Duodenal mucosa (tissue), 2 donors: ENCODE measurements around the gene KDM4C.
"Not testable (repeated sequence)": the region's sequence is repeated elsewhere in the genome, so short reads cannot be mapped to it uniquely, and the experiment has no call there.

Source experiments
- H3K27ac ChIP-seq: one replicate; pipeline ENCODE4 v1.7.0; 2013; ENCODE audit warnings: low read depth, low read length
- H3K27me3 ChIP-seq, 2 donors: one replicate each; pipeline ENCODE4 v1.7.0; 2013; ENCODE audit warnings: low read length in 2 of 2, control low read depth in 1 of 2; ENCODE audit not compliant: insufficient read depth in 2 of 2, control insufficient read depth in 1 of 2
- H3K36me3 ChIP-seq, 2 donors: one replicate each; pipeline ENCODE4 v1.7.0; 2013; ENCODE audit warnings: low read length in 2 of 2, control low read depth in 1 of 2; ENCODE audit not compliant: insufficient read depth in 2 of 2, control insufficient read depth in 1 of 2
- H3K4me1 ChIP-seq, 2 donors: one replicate each; pipeline ENCODE4 v1.7.0; 2013; ENCODE audit warnings: low read length in 2 of 2, control low read depth in 1 of 2; ENCODE audit not compliant: insufficient read depth in 2 of 2, control insufficient read depth in 1 of 2
- H3K4me3 ChIP-seq, 2 donors: one replicate each; pipeline ENCODE4 v1.7.0; 2013; ENCODE audit warnings: low read length in 2 of 2, low read depth in 1 of 2
- H3K9ac ChIP-seq, 2 donors: one replicate each; pipeline ENCODE4 v1.7.0; 2013; ENCODE audit warnings: low read length in 2 of 2, low read depth in 1 of 2
- H3K9me3 ChIP-seq, 2 donors: one replicate each; pipeline ENCODE4 v1.7.0; 2013; ENCODE audit warnings: low read length in 2 of 2, control low read depth in 1 of 2; ENCODE audit not compliant: control insufficient read depth in 1 of 2

Gene KDM4C

DNA sequence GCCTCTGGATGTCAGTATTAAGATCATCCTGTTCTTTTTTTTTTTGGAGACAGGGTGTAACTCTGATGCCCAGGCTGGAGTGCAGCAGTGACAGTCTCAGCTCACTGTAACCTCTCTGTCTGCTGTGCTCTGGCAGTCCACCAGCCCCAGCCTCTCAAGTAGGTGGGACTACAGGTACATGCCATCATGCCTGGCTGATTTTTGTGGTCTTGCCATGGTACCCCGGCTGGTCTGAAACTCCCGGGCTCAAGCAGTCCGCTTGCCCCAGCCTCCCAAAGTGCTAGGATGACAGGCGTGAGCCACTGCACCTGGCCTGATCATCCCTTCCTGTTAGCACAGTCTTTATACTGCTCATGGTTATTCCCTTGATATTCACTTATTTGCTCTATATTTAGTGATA, 3.5 kb downstream of the KDM4C start:
- Histone ChIP-seq H3K4me1 (peaks cover 12 to 20% of the 10 kb centered on the region in 2 donors), H3K27me3 (no peaks in the 10 kb centered on the region), H3K9ac (no peak overlapping the region), H3K4me3 (no peak overlapping the region), H3K36me3 (no peaks in the 10 kb centered on the region), H3K27ac (no peak overlapping the region), H3K9me3 (no peaks in the 10 kb centered on the region)

DNA sequence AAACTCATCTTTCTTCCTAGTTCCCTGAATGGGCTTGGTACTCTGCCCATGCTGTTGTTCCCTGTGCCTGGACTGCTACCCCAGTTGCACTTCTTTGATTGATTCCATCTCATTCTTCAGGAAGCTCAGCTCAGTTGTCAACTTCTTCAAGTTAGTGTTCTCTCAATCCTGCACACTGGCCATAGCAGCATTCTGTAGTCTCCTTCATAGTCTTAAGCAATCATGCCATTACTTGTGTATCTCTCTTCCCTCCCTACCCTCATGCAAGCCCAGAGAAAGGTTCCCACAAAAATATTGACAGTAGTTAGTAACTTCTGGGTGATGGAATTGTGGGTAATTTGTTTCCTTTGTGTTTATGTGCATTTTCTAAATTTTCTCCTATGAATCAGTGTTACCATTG, 5.5 kb downstream of the KDM4C start:
- H3K4me1 ChIP-seq: peaks cover 12 to 16% of the 10 kb centered on the region in 2 donors
- H3K9ac ChIP-seq: no peak overlapping the region
- H3K9me3 ChIP-seq: no peaks in the 10 kb centered on the region
- no peak overlapping the region for H3K27ac ChIP-seq
- no peak overlapping the region for H3K4me3 ChIP-seq
- no peaks in the 10 kb centered on the region for H3K36me3 ChIP-seq
- no peaks in the 10 kb centered on the region for H3K27me3 ChIP-seq

DNA sequence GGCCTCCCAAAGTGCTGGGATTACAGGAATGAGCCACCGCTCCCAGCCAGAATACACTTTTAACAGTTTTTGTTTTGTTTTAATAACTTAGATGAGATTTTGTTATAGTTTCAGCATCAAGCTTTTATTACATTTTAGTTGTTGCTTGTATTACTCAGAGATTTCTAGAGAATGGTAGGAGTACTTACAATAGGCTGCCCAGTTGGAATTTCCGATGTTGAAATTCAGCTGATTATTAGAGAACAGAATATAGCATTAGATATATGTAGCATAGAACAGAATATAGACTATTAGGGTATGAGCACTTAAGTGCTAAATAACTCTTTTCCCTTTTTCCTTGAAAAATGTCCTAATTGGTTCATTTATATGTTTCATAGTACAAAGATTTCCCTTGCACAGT, 6.2 kb downstream of the KDM4C start:
- no peaks in the 10 kb centered on the region for H3K36me3 ChIP-seq
- no peak overlapping the region for H3K27ac ChIP-seq
- no peak overlapping the region for H3K4me3 ChIP-seq
- H3K4me1 ChIP-seq: peaks cover 12 to 16% of the 10 kb centered on the region in 2 donors
- no peaks in the 10 kb centered on the region for H3K27me3 ChIP-seq
- H3K9me3 ChIP-seq: no peaks in the 10 kb centered on the region
- H3K9ac ChIP-seq: no peak overlapping the region

DNA sequence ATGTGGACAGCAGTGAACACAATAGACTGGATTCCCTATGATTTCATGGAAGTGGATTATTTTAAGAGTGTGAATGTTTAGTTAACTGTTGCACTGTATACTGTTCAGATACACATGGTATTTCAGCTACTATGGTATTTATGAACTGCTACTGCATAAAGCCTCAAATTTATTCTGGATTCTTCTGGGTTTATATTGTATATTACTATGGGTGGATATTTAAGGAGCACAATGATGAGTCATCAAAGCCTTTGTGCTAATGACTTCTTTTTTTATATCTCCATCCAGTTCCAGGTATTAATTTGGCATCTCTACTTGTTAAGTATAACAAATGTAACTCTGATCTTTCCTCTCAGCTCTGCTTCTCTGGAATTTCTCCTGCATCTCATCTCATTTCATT, 6.8 kb downstream of the KDM4C start:
- Histone ChIP-seq H3K27ac (no peak overlapping the region), H3K9ac (no peak overlapping the region), H3K9me3 (no peaks in the 10 kb centered on the region), H3K4me3 (no peak overlapping the region), H3K27me3 (no peaks in the 10 kb centered on the region), H3K36me3 (no peaks in the 10 kb centered on the region), H3K4me1 (peaks cover 12 to 16% of the 10 kb centered on the region in 2 donors)

DNA sequence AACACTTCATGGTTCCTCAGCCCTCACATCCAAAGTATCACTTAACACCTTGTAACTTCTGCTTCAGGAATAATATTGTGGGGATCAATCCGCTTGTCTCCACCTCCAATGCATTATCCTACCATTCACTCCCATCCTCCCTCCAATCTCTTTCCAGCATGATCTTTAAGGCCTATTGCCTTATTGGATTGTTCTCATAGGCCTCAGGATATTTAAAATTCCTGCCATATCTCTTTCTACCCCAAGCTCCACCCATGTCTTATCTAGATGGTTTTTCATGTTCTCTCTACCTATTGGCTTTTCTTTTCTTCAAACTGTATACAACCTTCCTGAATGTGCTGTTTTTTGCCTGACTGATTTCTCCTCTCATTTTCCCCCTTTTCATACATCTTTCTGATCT, 7.2 kb downstream of the KDM4C start:
- Histone ChIP-seq H3K9me3 (no peaks in the 10 kb centered on the region), H3K9ac (no peak overlapping the region), H3K4me3 (no peak overlapping the region), H3K36me3 (no peaks in the 10 kb centered on the region), H3K27ac (no peak overlapping the region), H3K27me3 (no peaks in the 10 kb centered on the region), H3K4me1 (peaks cover 12 to 15% of the 10 kb centered on the region in 2 donors)

DNA sequence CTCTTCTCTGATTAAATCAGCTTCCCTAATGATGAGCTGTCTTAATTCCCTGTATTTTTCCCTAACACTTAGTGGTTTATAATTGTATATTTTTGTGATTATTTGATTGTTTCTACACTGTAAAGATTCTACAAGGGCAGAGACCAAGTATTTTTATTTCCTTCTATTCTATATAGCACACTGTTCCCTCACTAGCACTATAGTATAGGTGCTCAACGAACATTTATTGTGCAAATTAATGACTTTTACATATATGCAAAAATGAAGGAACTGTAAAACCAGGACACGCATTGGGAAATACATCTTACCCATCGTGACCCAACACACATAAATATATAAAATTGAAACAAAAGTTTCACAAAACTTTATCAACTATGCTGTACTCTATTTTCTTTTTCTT, 7.6 kb downstream of the KDM4C start:
- Histone ChIP-seq H3K4me3 (no peak overlapping the region), H3K27ac (no peak overlapping the region), H3K4me1 (peaks cover 11 to 12% of the 10 kb centered on the region in 2 donors), H3K9ac (no peak overlapping the region), H3K9me3 (no peaks in the 10 kb centered on the region), H3K36me3 (no peaks in the 10 kb centered on the region), H3K27me3 (no peaks in the 10 kb centered on the region)

DNA sequence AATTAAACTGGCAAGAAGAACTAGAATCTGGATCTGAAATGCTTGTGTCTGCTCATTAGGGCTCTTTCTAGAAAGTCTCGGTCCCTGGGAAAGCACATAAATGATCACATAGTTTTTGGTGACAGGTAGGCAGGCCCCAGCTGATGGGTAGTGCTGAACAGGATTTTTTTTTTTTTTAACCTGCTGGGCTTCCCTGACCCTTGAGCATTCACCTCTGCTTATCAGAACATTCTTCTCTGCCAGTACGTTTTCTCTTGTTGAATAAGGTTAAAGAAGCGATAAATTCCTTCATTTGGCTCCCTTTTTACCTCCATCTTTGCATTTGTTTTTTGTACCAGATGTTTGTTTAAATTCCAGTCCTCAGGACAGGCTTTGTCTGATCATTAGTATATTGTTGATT, 8.8 kb downstream of the KDM4C start:
- H3K27ac ChIP-seq: no peak overlapping the region
- no peaks in the 10 kb centered on the region for H3K36me3 ChIP-seq
- H3K4me1 ChIP-seq: peaks cover 3 to 8% of the 10 kb centered on the region in 2 donors
- H3K9me3 ChIP-seq: no peaks in the 10 kb centered on the region
- no peaks in the 10 kb centered on the region for H3K27me3 ChIP-seq
- no peak overlapping the region for H3K9ac ChIP-seq
- H3K4me3 ChIP-seq: no peak overlapping the region

DNA sequence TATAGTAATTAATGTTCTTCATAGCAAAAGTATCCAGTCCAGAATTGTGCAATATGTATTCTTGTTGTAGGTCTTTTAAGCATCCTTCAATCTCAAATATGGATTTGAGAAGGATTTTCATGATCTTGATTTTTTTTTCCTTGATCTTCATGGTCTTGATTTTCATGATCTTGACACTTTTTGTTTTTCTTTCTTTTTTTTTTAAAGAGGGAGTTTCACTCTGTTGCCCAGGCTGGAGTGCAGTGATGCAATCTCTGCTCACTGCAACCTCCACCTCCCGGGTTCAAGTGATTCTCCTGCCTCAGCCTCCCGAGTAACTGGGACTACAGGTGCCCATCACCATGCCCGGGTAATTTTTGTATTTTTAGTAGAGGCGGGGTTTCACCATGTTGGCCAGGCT, 10.8 kb downstream of the KDM4C start:
- not testable (repeated sequence) for H3K27ac ChIP-seq, H3K36me3 ChIP-seq, H3K4me1 ChIP-seq, H3K4me3 ChIP-seq, H3K9ac ChIP-seq, H3K27me3 ChIP-seq, H3K9me3 ChIP-seq

DNA sequence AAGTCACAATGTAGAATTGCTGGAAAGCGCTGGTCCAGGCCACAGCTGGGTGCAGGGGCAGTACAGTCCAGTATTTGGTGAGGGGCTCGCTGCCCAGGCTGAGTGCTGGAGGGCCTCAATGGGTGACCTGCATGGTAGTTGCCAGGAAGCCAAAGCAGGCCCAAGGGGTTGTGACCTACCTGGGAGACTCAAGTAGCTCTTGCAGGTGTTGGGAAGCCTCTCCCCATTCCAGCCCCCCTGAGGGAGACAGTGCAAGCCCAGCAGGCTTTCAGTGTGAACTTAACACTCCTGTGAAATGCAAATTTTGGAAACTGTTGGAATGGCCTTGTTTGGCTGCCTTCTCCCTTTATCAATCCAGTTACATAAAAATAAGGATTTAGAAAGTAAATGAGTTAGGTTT, 13.9 kb downstream of the KDM4C start:
- no peaks in the 10 kb centered on the region for H3K4me1 ChIP-seq
- no peak overlapping the region for H3K4me3 ChIP-seq
- no peak overlapping the region for H3K27ac ChIP-seq
- no peaks in the 10 kb centered on the region for H3K9me3 ChIP-seq
- H3K36me3 ChIP-seq: no peaks in the 10 kb centered on the region
- H3K27me3 ChIP-seq: no peaks in the 10 kb centered on the region
- H3K9ac ChIP-seq: no peak overlapping the region

DNA sequence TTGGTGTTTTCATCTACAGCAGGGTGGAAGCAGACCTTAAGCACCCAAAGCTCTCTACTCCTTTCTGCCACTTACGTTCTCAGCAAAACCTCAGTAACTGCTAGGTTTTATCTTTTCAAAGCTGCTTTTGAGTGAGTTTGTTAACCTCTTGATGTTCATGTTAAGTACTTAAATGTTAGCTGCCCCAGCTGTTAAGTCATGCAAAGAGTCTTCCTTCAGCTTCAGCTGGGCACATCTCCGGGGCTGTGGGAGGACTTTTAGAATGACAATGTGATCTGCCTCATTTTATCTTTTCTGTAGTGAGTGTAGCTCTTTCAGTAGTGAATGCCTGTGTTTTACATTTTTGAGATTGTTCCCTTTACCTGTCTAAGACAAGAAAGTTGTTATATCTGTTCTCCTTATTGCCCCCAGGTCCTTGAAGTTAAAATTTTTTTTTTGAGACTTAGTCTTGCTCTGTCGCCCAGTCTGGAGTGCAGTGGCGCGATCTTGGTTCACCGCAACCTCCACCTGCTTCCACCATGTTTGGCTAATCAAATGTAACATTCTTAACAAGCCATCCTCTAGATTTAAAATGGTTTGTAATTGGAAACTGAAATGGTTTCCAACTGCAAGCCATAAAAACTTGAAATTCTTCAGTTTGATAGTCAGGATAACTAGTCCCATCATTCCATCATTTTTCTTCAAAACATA, 19.6 kb downstream of the KDM4C start:
- Histone ChIP-seq H3K9me3 (no peaks in the 10 kb centered on the region), H3K27me3 (no peaks in the 10 kb centered on the region), H3K27ac (no peak overlapping the region), H3K4me1 (peaks cover 15 to 21% of the 10 kb centered on the region in 2 donors), H3K36me3 (no peaks in the 10 kb centered on the region), H3K9ac (no peak overlapping the region), H3K4me3 (no peak overlapping the region)
